HepG2 (cell line): ENCODE data around the gene CYP11A1.

ENCODE experiments used
- AKAP8 ChIP-seq: sonication (generic); formaldehyde crosslinking; IDR thresholded peaks from 2 replicates; pipeline ENCODE4 v1.5.1; 2020; ENCODE audit warnings: mild to moderate bottlenecking, missing genetic modification reagents
- CBX1 ChIP-seq: IDR thresholded peaks from one replicate; pipeline ENCODE4 v1.6.1; 2016; ENCODE audit warnings: antibody characterized with exemption, low read depth
- CEBPG ChIP-seq: IDR thresholded peaks from 2 replicates; pipeline ENCODE4 v1.6.1; 2016
- EP300 ChIP-seq, 3 experiments: sonication (generic) in 1 of 3; formaldehyde crosslinking in 1 of 3; IDR thresholded peaks; 2 replicates each; pipeline versions ENCODE4 v1.5.1 to v1.6.1; 2011 to 2020; ENCODE audit warnings: low read depth in 2 of 3, low read length in 2 of 3, borderline replicate concordance in 1 of 3, improper control_type of control experiment in 1 of 3, mild to moderate bottlenecking in 1 of 3, missing genetic modification reagents in 1 of 3, moderate library complexity in 1 of 3
- EZH2 ChIP-seq: conservative IDR thresholded peaks from 2 replicates; pipeline ENCODE4 v1.6.1; 2012; ENCODE audit warnings: mild to moderate bottlenecking, low read depth, low read length, moderate library complexity
- FOXM1 ChIP-seq: sonication (generic); formaldehyde crosslinking; IDR thresholded peaks from 2 replicates; pipeline ENCODE4 v1.5.0; 2020; ENCODE audit warnings: missing genetic modification reagents
- HES4 ChIP-seq: sonication (generic); formaldehyde crosslinking; IDR thresholded peaks from 2 replicates; pipeline ENCODE4 v1.9.0; 2021; ENCODE audit warnings: mild to moderate bottlenecking, missing genetic modification reagents, borderline replicate concordance
- HOXA3 ChIP-seq: sonication (generic); formaldehyde crosslinking; IDR thresholded peaks from 2 replicates; pipeline ENCODE4 v1.5.0; 2020; ENCODE audit warnings: missing genetic modification reagents
- NFYB ChIP-seq: sonication (generic); formaldehyde crosslinking; IDR thresholded peaks from 2 replicates; pipeline ENCODE4 v1.4.0; 2020; ENCODE audit warnings: missing genetic modification reagents
- POLR2A ChIP-seq, 2 experiments: IDR thresholded peaks; 2 replicates each; pipeline ENCODE4 v1.6.1; 2011; ENCODE audit warnings: low read depth in 2 of 2, low read length in 2 of 2, mild to moderate bottlenecking in 1 of 2, moderate library complexity in 1 of 2; ENCODE audit not compliant: insufficient read depth in 1 of 2
- POLR2AphosphoS5 ChIP-seq: IDR thresholded peaks from 2 replicates; pipeline ENCODE4 v1.6.1; 2012; ENCODE audit warnings: low read depth, low read length
- ZBTB1 ChIP-seq: sonication (generic); formaldehyde crosslinking; IDR thresholded peaks from 2 replicates; pipeline ENCODE4 v1.4.0; 2020; ENCODE audit warnings: missing genetic modification reagents, borderline replicate concordance
- TF ChIP-seq, protein P1 (sequence below): sonication (generic); formaldehyde crosslinking; IDR thresholded peaks from 2 replicates; pipeline ENCODE4 v1.5.0; 2020; ENCODE audit warnings: mild to moderate bottlenecking, missing genetic modification reagents, moderate library complexity
- TF ChIP-seq, protein P2 (sequence below): sonication (generic); formaldehyde crosslinking; IDR thresholded peaks from 2 replicates; pipeline ENCODE4 v1.4.0; 2020; ENCODE audit warnings: missing genetic modification reagents

DNA sequence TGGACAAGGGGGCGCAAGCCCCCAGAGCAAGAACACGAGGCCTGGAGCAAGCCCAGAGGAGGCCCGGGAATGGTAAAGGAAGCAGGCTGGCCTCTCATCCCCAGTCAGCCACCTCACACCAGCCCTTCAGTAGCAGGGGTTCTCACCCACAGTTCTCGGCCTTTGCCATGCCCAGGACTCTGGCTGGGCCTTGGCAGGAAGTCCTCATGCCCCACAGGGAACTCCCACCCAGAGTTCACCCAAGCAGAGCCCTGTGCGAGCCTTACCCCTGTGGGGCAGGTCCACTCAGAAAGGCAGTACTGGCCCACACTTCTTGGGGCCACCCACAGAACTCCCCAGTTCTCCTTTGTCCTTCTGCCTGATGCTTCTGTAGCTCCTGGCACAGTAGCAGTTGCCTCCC, 30.3 kb downstream of the CYP11A1 start:
- TF ChIP-seq HES4 (CRISPR knock-in tag) (no peak), POLR2AphosphoS5 (no peak), POLR2A (IDR thresholded peaks at IDR 0.05; ENCODE audit: insufficient read depth in 1 of 2, low read depth in 2 of 2, low read length in 2 of 2) (no peak), EP300 (IDR thresholded peaks at IDR 0.05; ENCODE audit: low read depth in 2 of 2, low read length in 2 of 2) (no peak), EP300 (CRISPR knock-in tag; IDR thresholded peaks at IDR 0.05; ENCODE audit: borderline replicate concordance) (no peak), HOXA3 (CRISPR knock-in tag) (no peak), NFYB (CRISPR knock-in tag) (no peak), CBX1 (no peak), ZBTB1 (CRISPR knock-in tag) (no peak), EZH2 (no peak), AKAP8 (CRISPR knock-in tag) (no peak), FOXM1 (CRISPR knock-in tag) (no peak), CEBPG (CRISPR knock-in tag) (no peak)
- TF ChIP-seq, protein P1, sequence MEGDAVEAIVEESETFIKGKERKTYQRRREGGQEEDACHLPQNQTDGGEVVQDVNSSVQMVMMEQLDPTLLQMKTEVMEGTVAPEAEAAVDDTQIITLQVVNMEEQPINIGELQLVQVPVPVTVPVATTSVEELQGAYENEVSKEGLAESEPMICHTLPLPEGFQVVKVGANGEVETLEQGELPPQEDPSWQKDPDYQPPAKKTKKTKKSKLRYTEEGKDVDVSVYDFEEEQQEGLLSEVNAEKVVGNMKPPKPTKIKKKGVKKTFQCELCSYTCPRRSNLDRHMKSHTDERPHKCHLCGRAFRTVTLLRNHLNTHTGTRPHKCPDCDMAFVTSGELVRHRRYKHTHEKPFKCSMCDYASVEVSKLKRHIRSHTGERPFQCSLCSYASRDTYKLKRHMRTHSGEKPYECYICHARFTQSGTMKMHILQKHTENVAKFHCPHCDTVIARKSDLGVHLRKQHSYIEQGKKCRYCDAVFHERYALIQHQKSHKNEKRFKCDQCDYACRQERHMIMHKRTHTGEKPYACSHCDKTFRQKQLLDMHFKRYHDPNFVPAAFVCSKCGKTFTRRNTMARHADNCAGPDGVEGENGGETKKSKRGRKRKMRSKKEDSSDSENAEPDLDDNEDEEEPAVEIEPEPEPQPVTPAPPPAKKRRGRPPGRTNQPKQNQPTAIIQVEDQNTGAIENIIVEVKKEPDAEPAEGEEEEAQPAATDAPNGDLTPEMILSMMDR (CRISPR knock-in tag): no peak
- TF ChIP-seq, protein P2, sequence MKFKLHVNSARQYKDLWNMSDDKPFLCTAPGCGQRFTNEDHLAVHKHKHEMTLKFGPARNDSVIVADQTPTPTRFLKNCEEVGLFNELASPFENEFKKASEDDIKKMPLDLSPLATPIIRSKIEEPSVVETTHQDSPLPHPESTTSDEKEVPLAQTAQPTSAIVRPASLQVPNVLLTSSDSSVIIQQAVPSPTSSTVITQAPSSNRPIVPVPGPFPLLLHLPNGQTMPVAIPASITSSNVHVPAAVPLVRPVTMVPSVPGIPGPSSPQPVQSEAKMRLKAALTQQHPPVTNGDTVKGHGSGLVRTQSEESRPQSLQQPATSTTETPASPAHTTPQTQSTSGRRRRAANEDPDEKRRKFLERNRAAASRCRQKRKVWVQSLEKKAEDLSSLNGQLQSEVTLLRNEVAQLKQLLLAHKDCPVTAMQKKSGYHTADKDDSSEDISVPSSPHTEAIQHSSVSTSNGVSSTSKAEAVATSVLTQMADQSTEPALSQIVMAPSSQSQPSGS (CRISPR knock-in tag): no peak
